SK-N-SH treated with all-trans-retinoic acid at 6 μM for 48 hours (cell line): Measurements from ENCODE around the gene MRPS27.

Experiments
- ISL1 ChIP-seq: fragments of 250-450 bp; sonication (Bioruptor Pico); IDR thresholded peaks from 2 replicates; pipeline ENCODE4 v2.1.2; 2022; ENCODE audit warnings: mild to moderate bottlenecking, moderate library complexity
- TCF4 ChIP-seq: fragments of 250-450 bp; sonication (Bioruptor Pico); IDR thresholded peaks from 2 replicates; pipeline ENCODE4 v1.8.0; 2021; ENCODE audit warnings: mild to moderate bottlenecking, moderate library complexity, borderline replicate concordance
- ZC3H10 ChIP-seq: fragments of 250-450 bp; sonication (Bioruptor Pico); IDR thresholded peaks from 2 replicates; pipeline ENCODE4 v1.5.1; 2021; ENCODE audit warnings: mild to moderate bottlenecking, moderate library complexity
- TF ChIP-seq, protein P1 (sequence below): fragments of 250-450 bp; sonication (Bioruptor Pico); IDR thresholded peaks from 2 replicates; pipeline ENCODE4 v1.8.0; 2020; ENCODE audit warnings: mild to moderate bottlenecking, moderate library complexity, borderline replicate concordance

DNA sequence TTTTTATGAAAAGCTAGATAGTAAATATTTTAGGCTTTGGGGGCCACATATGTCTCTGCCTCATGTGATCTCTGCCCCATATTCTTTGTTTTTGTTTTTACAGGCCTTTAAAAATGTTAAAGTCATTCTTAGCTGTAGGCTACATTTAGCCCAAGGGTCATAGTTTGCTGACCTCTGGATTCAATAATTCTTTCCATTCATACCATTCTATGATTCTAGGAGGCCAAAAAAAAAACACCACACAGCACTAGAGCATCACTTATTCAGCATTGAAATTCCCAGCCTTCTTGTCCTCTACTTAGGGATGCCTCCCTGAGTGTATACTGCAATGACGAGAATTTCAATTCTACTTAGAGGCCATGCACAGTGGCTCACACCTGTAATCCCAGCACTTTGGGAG lies 17.1 kb upstream of the MRPS27 start:
- TF ChIP-seq TCF4 (CRISPR knock-in tag) (no peak), ISL1 (CRISPR knock-in tag) (no peak), ZC3H10 (CRISPR knock-in tag) (no peak)
- TF ChIP-seq, protein P1, sequence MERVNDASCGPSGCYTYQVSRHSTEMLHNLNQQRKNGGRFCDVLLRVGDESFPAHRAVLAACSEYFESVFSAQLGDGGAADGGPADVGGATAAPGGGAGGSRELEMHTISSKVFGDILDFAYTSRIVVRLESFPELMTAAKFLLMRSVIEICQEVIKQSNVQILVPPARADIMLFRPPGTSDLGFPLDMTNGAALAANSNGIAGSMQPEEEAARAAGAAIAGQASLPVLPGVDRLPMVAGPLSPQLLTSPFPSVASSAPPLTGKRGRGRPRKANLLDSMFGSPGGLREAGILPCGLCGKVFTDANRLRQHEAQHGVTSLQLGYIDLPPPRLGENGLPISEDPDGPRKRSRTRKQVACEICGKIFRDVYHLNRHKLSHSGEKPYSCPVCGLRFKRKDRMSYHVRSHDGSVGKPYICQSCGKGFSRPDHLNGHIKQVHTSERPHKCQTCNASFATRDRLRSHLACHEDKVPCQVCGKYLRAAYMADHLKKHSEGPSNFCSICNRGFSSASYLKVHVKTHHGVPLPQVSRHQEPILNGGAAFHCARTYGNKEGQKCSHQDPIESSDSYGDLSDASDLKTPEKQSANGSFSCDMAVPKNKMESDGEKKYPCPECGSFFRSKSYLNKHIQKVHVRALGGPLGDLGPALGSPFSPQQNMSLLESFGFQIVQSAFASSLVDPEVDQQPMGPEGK (CRISPR knock-in tag): no peak
